GM18868 (cell line): ENCODE measurements around the gene NUDT4B.
"Not testable (repeated sequence)": the region's sequence is repeated elsewhere in the genome, so short reads cannot be mapped to it uniquely, and the experiment has no call there.

Experiments used
- ATAC-seq: cut with Tn5 transposase; IDR thresholded peaks from one replicate; pipeline ENCODE4 v1.9.1; 2021; ENCODE audit warnings: mild to moderate bottlenecking, moderate library complexity; ENCODE audit not compliant: unreplicated experiment

NUDT4B gene

DNA sequence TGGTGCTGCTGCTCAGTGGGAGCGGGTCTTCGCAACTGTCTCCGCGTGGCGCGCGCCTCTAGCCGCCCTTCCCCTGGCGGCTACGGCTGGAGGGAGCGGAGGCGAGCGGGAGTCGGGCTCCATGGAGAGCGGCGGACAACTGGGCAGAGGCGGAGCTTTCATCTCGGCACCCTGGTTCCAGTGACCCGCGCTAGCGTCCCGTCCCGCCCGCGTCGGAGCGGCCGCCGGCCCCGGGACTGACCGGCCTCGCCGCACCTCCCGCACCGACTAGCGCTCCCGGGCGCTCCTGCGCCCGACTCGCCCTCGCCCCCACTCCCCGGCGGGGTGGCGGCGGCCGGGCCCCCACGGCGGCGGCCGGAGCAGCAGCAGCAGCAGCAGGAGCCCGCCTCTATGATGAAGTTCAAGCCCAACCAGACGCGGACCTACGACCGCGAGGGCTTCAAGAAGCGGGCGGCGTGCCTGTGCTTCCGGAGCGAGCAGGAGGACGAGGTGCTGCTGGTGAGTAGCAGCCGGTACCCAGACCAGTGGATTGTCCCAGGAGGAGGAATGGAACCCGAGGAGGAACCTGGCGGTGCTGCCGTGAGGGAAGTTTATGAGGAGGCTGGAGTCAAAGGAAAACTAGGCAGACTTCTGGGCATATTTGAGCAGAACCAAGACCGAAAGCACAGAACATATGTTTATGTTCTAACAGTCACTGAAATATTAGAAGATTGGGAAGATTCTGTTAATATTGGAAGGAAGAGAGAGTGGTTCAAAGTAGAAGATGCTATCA lies at the start of gene NUDT4B:
Gene NUDT4B (plus strand): TSS at position 212 of the 772 bp plus-strand sequence. CDS start 179 bp downstream, at position 391.
- ATAC-seq, result peak; percentile 33

- not testable (repeated sequence) for ATAC-seq
Observed at GRCh38 chr1:148699357-148699756, 49.2 kb upstream of the NUDT4B start.

- not testable (repeated sequence) for ATAC-seq
Observed at GRCh38 chr1:148702242-148702641, 46.3 kb upstream of the NUDT4B start.

DNA sequence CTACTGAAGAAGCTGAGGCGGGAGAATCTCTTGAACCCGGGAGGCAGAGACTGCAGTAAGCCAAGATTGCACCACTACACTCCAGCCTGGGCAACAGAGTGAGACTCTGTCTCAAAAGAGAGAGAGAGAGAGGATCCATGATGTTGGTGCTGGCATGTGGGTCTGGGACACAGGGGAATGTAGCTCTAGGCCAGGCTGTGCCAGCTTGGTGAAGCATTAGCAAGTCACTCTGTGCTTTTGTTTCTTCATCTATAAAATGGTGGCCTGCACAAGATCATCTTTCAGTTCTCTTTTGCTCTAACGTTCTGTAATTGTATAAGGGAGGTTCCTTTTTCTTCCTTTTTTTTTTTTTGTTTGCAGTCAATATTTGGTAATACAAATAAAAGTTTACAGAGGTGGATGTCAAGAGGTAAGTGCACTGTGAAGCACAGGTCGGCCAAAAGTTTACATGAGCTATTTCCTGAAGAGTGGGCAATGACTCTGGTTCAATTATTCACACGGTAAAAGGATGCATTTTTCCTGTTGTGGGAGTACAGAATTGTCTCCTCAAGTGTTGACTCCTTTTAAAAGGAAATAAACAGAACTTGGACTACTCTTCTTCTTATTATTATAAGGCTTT lies 44.5 kb upstream of the NUDT4B start:
- ATAC-seq, result not testable (repeated sequence)

- peak; percentile 80 for ATAC-seq
Observed at GRCh38 chr1:148705316-148705948, 43.1 kb upstream of the NUDT4B start.

DNA sequence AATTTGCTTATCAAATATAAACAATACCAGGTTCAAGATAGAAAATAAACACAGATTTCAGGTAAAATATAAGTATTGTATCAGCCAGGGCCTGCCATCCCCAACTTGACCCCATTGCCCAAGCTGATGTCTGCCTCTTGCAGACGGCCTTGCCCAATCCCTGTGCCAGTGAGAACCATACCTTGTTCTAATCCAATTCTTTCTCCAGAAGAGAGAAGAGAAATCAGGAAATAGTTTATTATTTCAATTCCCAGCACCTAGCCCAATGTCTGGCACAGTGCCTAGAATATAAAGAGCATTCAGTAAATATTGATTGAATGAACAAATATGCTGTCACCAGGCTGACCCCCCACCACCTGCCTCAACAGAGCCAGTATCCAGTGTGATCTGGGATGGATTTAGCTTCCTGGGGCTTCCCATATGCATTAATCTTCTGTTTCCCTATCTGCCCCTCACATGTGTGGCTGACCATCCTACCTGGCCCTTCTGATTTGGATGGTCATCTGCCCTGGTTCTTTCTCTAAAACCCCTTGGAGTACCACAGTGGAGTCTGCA lies 39.7 kb upstream of the NUDT4B start:
- not testable (repeated sequence) for ATAC-seq

- peak; percentile 61 for ATAC-seq
Observed at GRCh38 chr1:148710772-148711523, 37.6 kb upstream of the NUDT4B start.

DNA sequence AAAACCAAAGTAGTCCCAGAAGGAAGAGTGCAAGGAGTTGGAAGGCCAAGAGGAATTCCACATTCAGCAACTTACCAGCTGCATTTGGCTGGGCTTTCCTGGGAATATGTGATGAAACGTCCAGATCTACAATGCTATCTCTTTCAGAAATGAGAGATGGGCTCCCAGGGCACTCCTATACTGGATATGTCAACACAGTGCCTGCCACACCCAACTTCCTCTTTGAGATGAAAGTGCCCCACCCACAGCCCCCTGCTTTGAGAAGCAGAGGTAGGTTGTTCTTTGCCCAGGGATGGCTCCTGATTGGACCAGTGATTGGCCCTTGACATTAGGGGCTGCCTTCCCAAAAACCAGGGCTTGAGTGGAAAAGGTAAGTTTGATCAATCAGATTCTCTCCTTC lies 36.2 kb upstream of the NUDT4B start:
- not testable (repeated sequence) for ATAC-seq

DNA sequence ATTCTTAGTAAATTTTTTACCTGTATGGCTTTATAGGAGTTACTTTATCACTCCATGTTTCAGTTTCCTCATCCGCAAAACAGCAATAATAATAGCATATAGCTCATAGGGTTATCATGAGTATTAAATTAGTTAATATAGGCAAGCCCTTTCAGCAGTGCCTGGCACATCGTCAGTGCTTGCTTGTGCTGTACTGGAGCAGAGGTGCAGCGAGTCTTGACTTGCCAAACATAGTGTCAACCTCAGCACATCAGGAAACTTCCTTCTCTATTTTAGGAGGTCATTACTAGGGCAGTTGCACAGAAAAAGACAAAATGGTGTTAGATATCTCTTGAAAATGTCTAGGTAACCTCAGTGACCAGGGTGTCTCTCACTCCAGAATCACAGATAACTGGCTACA lies 33.1 kb upstream of the NUDT4B start:
- ATAC-seq, result not testable (repeated sequence)

GRCh38 chr1:148716966-148717520 lies 31.5 kb upstream of the NUDT4B start:
- ATAC-seq, result not testable (repeated sequence)

- not testable (repeated sequence) for ATAC-seq
Observed at GRCh38 chr1:148720918-148721317, 27.7 kb upstream of the NUDT4B start.

- peak; percentile 63 for ATAC-seq
Observed at GRCh38 chr1:148722758-148723157, 25.8 kb upstream of the NUDT4B start.

GRCh38 chr1:148723515-148723914 lies 25.1 kb upstream of the NUDT4B start:
- ATAC-seq, result not testable (repeated sequence)

DNA sequence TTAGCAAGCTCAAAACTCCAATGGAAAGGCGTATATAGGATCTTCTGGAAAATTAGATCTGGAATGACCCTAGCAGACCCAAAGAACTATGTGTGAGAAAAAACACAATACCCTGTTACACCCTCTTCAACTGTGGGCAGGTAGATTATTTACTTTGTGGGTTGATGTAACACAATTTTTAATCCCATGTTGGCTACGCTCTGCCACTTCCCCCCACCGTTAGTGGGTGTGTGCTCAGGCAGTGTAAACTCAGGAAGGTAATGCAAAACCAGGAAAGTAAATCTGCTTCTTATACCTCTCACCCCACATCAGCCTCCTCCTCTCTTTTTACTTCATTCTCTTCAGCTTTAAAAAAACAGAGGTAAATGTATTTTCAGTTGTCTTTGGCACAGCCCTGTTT lies 23.7 kb upstream of the NUDT4B start:
- ATAC-seq, result not testable (repeated sequence)

GRCh38 chr1:148727862-148728261 lies 20.7 kb upstream of the NUDT4B start:
- not testable (repeated sequence) for ATAC-seq

DNA sequence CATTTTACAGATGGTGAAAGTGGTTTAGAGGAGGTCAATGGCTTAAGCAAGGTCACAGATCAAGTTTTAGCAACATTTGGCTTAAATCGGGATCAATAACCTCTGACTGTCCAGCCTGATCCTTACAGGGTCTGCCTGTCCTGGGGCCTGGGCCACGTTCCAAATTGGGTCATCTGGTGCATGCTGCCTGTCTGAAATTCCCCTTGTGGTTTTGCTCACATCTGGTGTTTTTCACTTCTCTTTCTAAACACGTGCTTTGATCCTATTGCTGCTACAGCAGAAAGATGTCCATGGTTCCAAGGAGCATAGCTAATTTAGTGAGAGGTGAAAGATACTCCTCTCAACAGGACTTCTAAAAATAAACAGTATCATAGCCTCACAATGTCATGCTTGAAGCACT lies 19.4 kb upstream of the NUDT4B start:
- peak; percentile 83 for ATAC-seq

GRCh38 chr1:148729541-148729940 lies 19.0 kb upstream of the NUDT4B start:
- not testable (repeated sequence) for ATAC-seq

DNA sequence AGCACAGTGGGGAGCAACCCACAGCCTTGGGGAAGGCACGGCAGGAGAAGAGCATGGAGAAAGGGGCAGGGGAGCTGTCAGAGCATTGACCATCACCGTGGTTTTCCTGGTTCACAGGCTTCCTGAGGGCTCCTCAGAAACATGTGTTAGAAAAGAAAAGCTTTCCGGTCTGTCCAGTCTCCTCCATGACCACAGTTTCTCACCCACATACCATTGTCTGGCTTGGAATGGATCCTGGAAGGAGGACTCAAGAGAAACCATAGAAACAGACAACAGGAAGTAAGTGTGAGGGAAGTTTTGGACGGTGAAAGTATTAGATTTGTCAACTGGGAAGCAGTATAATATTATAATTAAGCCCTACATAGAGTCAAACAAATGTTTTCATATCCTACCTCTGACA lies 16.3 kb upstream of the NUDT4B start:
- ATAC-seq, result not testable (repeated sequence)

GRCh38 chr1:148733585-148734310 lies 14.8 kb upstream of the NUDT4B start:
- ATAC-seq, result peak; percentile 62

DNA sequence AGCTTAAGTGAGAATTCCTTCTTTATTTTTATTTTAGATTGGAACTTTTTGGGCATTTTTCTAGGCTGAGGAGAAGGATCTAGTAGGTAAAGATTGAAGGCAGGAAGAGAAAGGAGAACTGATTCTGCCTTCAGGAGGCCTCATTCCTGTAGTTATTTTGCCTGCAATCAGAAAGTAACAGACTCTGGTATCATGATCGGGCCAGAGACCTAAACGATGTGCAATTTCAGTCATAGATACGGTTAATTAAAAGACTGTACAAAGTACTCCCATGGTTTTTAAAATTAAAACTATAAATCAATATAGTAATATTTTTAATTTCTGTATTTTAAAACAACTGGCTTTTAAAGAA lies 14.3 kb upstream of the NUDT4B start:
- peak; percentile 34 for ATAC-seq
